GM23338 (cell line): ENCODE results near the gene PDE4B.

Source experiments
- CREB1 ChIP-seq: fragments of 250-450 bp; sonication (Bioruptor Pico); IDR thresholded peaks from 2 replicates; pipeline ENCODE4 v1.5.0; 2020; ENCODE audit warnings: low read depth, mild to moderate bottlenecking, moderate library complexity
- EZH2 ChIP-seq: fragments of 200-600 bp; sonication (generic); IDR thresholded peaks from one replicate; pipeline ENCODE4 v1.8.0; 2017; ENCODE audit warnings: antibody characterized with exemption, mild to moderate bottlenecking, low read depth; ENCODE audit not compliant: unreplicated experiment
- EZH2phosphoT487 ChIP-seq: fragments of 200-600 bp; sonication (generic); IDR thresholded peaks from one replicate; pipeline ENCODE4 v1.8.1; 2018; ENCODE audit warnings: antibody characterized with exemption; ENCODE audit not compliant: unreplicated experiment
- JUNB ChIP-seq: IDR thresholded peaks from one replicate; pipeline ENCODE4 v1.6.1; 2016; ENCODE audit warnings: antibody characterized with exemption; ENCODE audit not compliant: unreplicated experiment
- NANOG ChIP-seq: IDR thresholded peaks from 2 replicates; pipeline ENCODE4 v1.6.1; 2016; ENCODE audit warnings: antibody characterized with exemption, borderline replicate concordance
- POLR2AphosphoS5 ChIP-seq: IDR thresholded peaks from 2 replicates; pipeline ENCODE4 v1.6.1; 2016; ENCODE audit warnings: antibody characterized with exemption, low read depth
- STAT1 ChIP-seq: IDR thresholded peaks from one replicate; pipeline ENCODE4 v1.6.1; 2016; ENCODE audit warnings: antibody characterized with exemption; ENCODE audit not compliant: unreplicated experiment
- ZNF114 ChIP-seq: fragments of 250-450 bp; sonication (Bioruptor Pico); IDR thresholded peaks from 2 replicates; pipeline ENCODE4 v1.5.0; 2020; ENCODE audit warnings: mild to moderate bottlenecking, moderate library complexity
- ZNF331 ChIP-seq: fragments of 250-450 bp; sonication (Bioruptor Pico); IDR thresholded peaks from 2 replicates; pipeline ENCODE4 v1.5.0; 2020; ENCODE audit warnings: low read depth, mild to moderate bottlenecking, moderate library complexity
- TF ChIP-seq, protein P1 (sequence below), 2 experiments: fragments of 200-600 bp in 1 of 2; sonication (generic) in 1 of 2; conservative IDR thresholded peaks; 2 replicates each; pipeline versions ENCODE4 v1.5.1 to v1.6.1; 2016 to 2017; ENCODE audit warnings: antibody characterized with exemption in 2 of 2, low read depth in 2 of 2, mild to moderate bottlenecking in 2 of 2, moderate library complexity in 1 of 2
- TF ChIP-seq, protein P2 (sequence below): IDR thresholded peaks from one replicate; pipeline ENCODE4 v1.6.1; 2018; ENCODE audit warnings: antibody characterized with exemption; ENCODE audit not compliant: unreplicated experiment
- TF ChIP-seq, protein P3 (sequence below): fragments of 250-450 bp; sonication (Bioruptor Pico); IDR thresholded peaks from 2 replicates; pipeline ENCODE4 v1.5.0; 2020; ENCODE audit warnings: mild to moderate bottlenecking, moderate library complexity

DNA sequence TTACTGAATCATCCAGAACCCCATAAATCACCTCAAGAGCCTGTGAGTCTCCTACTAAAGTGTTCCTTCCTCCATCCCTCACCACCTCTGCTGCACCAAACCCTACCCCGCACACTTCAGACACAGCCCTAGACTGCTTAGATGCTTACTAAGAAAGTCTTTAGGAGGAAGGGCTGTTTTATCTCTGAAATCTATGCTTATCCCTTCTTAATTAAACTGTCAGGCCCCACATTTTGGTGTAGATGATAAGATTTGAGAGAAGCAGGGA lies 524.5 kb downstream of the PDE4B start:
- TF ChIP-seq, protein P1, sequence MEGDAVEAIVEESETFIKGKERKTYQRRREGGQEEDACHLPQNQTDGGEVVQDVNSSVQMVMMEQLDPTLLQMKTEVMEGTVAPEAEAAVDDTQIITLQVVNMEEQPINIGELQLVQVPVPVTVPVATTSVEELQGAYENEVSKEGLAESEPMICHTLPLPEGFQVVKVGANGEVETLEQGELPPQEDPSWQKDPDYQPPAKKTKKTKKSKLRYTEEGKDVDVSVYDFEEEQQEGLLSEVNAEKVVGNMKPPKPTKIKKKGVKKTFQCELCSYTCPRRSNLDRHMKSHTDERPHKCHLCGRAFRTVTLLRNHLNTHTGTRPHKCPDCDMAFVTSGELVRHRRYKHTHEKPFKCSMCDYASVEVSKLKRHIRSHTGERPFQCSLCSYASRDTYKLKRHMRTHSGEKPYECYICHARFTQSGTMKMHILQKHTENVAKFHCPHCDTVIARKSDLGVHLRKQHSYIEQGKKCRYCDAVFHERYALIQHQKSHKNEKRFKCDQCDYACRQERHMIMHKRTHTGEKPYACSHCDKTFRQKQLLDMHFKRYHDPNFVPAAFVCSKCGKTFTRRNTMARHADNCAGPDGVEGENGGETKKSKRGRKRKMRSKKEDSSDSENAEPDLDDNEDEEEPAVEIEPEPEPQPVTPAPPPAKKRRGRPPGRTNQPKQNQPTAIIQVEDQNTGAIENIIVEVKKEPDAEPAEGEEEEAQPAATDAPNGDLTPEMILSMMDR (conservative IDR thresholded peaks at IDR 0.05; ENCODE audit: low read depth in 2 of 2): no peak
- TF ChIP-seq EZH2phosphoT487 (no peak), POLR2AphosphoS5 (no peak), EZH2 (no peak), ZNF331 (CRISPR knock-in tag) (no peak), ZNF114 (CRISPR knock-in tag) (no peak), CREB1 (CRISPR knock-in tag) (no peak), NANOG (no peak), JUNB (no peak), STAT1 (no peak)
- TF ChIP-seq, protein P2, sequence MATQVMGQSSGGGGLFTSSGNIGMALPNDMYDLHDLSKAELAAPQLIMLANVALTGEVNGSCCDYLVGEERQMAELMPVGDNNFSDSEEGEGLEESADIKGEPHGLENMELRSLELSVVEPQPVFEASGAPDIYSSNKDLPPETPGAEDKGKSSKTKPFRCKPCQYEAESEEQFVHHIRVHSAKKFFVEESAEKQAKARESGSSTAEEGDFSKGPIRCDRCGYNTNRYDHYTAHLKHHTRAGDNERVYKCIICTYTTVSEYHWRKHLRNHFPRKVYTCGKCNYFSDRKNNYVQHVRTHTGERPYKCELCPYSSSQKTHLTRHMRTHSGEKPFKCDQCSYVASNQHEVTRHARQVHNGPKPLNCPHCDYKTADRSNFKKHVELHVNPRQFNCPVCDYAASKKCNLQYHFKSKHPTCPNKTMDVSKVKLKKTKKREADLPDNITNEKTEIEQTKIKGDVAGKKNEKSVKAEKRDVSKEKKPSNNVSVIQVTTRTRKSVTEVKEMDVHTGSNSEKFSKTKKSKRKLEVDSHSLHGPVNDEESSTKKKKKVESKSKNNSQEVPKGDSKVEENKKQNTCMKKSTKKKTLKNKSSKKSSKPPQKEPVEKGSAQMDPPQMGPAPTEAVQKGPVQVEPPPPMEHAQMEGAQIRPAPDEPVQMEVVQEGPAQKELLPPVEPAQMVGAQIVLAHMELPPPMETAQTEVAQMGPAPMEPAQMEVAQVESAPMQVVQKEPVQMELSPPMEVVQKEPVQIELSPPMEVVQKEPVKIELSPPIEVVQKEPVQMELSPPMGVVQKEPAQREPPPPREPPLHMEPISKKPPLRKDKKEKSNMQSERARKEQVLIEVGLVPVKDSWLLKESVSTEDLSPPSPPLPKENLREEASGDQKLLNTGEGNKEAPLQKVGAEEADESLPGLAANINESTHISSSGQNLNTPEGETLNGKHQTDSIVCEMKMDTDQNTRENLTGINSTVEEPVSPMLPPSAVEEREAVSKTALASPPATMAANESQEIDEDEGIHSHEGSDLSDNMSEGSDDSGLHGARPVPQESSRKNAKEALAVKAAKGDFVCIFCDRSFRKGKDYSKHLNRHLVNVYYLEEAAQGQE: no peak
- TF ChIP-seq, protein P3, sequence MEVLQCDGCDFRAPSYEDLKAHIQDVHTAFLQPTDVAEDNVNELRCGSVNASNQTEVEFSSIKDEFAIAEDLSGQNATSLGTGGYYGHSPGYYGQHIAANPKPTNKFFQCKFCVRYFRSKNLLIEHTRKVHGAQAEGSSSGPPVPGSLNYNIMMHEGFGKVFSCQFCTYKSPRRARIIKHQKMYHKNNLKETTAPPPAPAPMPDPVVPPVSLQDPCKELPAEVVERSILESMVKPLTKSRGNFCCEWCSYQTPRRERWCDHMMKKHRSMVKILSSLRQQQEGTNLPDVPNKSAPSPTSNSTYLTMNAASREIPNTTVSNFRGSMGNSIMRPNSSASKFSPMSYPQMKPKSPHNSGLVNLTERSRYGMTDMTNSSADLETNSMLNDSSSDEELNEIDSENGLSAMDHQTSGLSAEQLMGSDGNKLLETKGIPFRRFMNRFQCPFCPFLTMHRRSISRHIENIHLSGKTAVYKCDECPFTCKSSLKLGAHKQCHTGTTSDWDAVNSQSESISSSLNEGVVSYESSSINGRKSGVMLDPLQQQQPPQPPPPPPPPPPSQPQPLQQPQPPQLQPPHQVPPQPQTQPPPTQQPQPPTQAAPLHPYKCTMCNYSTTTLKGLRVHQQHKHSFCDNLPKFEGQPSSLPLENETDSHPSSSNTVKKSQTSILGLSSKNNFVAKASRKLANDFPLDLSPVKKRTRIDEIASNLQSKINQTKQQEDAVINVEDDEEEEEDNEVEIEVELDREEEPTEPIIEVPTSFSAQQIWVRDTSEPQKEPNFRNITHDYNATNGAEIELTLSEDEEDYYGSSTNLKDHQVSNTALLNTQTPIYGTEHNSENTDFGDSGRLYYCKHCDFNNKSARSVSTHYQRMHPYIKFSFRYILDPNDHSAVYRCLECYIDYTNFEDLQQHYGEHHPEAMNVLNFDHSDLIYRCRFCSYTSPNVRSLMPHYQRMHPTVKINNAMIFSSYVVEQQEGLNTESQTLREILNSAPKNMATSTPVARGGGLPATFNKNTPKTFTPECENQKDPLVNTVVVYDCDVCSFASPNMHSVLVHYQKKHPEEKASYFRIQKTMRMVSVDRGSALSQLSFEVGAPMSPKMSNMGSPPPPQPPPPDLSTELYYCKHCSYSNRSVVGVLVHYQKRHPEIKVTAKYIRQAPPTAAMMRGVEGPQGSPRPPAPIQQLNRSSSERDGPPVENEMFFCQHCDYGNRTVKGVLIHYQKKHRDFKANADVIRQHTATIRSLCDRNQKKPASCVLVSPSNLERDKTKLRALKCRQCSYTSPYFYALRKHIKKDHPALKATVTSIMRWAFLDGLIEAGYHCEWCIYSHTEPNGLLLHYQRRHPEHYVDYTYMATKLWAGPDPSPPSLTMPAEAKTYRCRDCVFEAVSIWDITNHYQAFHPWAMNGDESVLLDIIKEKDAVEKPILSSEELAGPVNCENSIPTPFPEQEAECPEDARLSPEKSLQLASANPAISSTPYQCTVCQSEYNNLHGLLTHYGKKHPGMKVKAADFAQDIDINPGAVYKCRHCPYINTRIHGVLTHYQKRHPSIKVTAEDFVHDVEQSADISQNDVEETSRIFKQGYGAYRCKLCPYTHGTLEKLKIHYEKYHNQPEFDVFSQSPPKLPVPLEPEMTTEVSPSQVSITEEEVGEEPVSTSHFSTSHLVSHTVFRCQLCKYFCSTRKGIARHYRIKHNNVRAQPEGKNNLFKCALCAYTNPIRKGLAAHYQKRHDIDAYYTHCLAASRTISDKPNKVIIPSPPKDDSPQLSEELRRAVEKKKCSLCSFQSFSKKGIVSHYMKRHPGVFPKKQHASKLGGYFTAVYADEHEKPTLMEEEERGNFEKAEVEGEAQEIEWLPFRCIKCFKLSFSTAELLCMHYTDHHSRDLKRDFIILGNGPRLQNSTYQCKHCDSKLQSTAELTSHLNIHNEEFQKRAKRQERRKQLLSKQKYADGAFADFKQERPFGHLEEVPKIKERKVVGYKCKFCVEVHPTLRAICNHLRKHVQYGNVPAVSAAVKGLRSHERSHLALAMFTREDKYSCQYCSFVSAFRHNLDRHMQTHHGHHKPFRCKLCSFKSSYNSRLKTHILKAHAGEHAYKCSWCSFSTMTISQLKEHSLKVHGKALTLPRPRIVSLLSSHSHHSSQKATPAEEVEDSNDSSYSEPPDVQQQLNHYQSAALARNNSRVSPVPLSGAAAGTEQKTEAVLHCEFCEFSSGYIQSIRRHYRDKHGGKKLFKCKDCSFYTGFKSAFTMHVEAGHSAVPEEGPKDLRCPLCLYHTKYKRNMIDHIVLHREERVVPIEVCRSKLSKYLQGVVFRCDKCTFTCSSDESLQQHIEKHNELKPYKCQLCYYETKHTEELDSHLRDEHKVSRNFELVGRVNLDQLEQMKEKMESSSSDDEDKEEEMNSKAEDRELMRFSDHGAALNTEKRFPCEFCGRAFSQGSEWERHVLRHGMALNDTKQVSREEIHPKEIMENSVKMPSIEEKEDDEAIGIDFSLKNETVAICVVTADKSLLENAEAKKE (CRISPR knock-in tag): no peak
